ENCODE measurements around the gene GANC.

Gene GANC

DNA sequence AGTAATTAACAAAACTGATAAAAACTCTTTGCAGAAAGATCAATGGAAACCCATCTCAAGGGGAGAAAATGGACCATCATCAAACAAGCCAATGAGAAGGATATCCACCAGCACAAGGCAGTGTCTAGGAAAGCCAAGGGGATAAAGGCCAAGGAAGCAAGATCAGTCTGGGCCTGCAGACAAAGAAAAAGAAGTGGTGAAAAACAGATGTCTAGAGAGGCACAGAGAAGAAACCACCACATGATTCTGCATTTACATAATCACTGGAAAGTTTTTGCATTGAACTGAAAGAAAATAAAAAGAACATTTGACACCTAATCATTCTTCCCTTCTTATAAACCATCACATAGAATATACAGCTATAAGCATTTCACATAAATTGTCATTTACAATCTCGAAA, 41.9 kb upstream of the GANC start:
- Histone ChIP-seq H2BK120ac (ENCODE audit: low read depth, low read length) (no peak overlapping the region), H3K18ac (ENCODE audit: low read length) (no peak overlapping the region), H3K4me2 (ENCODE audit: insufficient read depth, low read length, poor library complexity, severe bottlenecking) (no peak overlapping the region), H3K27ac (replicated peaks; ENCODE audit: low read length) (no peak overlapping the region), H3K79me1 (ENCODE audit: low read depth, low read length) (no peaks in the 10 kb centered on the region), H3K4ac (ENCODE audit: low read length) (no peak overlapping the region), H3K27me3 (ENCODE audit: control insufficient read depth in 3 of 3, insufficient read depth in 3 of 3, low read depth in 1 of 3, low read length in 3 of 3) (no peaks in the 10 kb centered on the region), H4K8ac (ENCODE audit: low read depth, low read length) (no peak overlapping the region), H2BK15ac (ENCODE audit: low read length) (no peak overlapping the region), H3K9me3 (replicated peaks in 1 of 2; ENCODE audit: control insufficient read depth in 2 of 2, insufficient read depth in 1 of 2, low read depth in 1 of 2, low read length in 2 of 2) (no peaks in the 10 kb centered on the region), H3K36me3 (replicated peaks in 1 of 2; ENCODE audit: control insufficient read depth in 2 of 2, insufficient read depth in 2 of 2, low read length in 2 of 2) (peaks cover 7 to 97% of the 10 kb centered on the region in 2 donors), H3K9ac (ENCODE audit: low read depth, low read length, poor library complexity) (no peak overlapping the region), H3K4me1 (ENCODE audit: control insufficient read depth in 2 of 2, insufficient read depth in 1 of 2, low read depth in 1 of 2, low read length in 2 of 2) (no peaks in the 10 kb centered on the region), H2BK12ac (ENCODE audit: low read length) (no peak overlapping the region), H3K23ac (ENCODE audit: low read depth, low read length, poor library complexity) (no peak overlapping the region), H3K14ac (ENCODE audit: low read length) (no peak overlapping the region), H2BK5ac (ENCODE audit: low read length) (no peak overlapping the region), H4K91ac (ENCODE audit: low read depth, low read length, poor library complexity) (no peak overlapping the region), H2AK5ac (ENCODE audit: low read depth, low read length) (no peak overlapping the region), H2AFZ (ENCODE audit: low read length) (no peak overlapping the region), H3K4me3 (ENCODE audit: low read length in 2 of 2) (no peak overlapping the region)
- no CpG with 5 or more reads among the region's 1 CpG for WGBS, 2 donors (ENCODE audit: extremely low coverage in 2 of 2, insufficient read length in 2 of 2, insufficient replicate concordance in 1 of 2)
- DNase-seq (ENCODE audit: low spot score) = no peak

DNA sequence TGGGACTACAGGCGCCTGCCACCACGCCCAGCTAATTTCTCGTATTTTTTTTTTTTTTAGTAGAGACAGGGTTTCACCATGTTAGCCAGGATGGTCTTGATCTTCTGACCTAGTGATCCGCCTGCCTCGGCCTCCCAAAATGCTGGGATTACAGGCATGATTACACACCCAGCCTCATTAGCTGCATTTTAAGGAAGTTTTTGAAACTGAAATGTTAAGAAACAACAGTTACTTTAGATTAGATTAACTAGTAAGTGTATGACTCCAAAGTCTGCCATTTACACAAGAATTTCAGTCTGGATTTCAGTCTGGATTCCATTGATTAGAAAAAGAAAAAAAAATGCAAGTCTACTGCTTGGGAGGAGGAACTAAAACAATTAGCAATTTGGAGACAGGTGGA, 40.4 kb upstream of the GANC start:
- Histone ChIP-seq H3K79me1 (ENCODE audit: low read depth, low read length) (no peaks in the 10 kb centered on the region), H3K9me3 (replicated peaks in 1 of 2; ENCODE audit: control insufficient read depth in 2 of 2, insufficient read depth in 1 of 2, low read depth in 1 of 2, low read length in 2 of 2) (no peaks in the 10 kb centered on the region), H2AFZ (ENCODE audit: low read length) (no peak overlapping the region), H3K4me2 (ENCODE audit: insufficient read depth, low read length, poor library complexity, severe bottlenecking) (no peak overlapping the region), H3K4me1 (ENCODE audit: control insufficient read depth in 2 of 2, insufficient read depth in 1 of 2, low read depth in 1 of 2, low read length in 2 of 2) (no peaks in the 10 kb centered on the region), H3K4ac (ENCODE audit: low read length) (no peak overlapping the region), H3K36me3 (replicated peaks in 1 of 2; ENCODE audit: control insufficient read depth in 2 of 2, insufficient read depth in 2 of 2, low read length in 2 of 2) (peaks cover 6 to 97% of the 10 kb centered on the region in 2 donors), H2BK120ac (ENCODE audit: low read depth, low read length) (no peak overlapping the region), H2BK15ac (ENCODE audit: low read length) (no peak overlapping the region), H3K9ac (ENCODE audit: low read depth, low read length, poor library complexity) (no peak overlapping the region), H4K91ac (ENCODE audit: low read depth, low read length, poor library complexity) (no peak overlapping the region), H2BK5ac (ENCODE audit: low read length) (no peak overlapping the region), H2BK12ac (ENCODE audit: low read length) (no peak overlapping the region), H3K18ac (ENCODE audit: low read length) (no peak overlapping the region), H3K27ac (replicated peaks; ENCODE audit: low read length) (no peak overlapping the region), H3K27me3 (ENCODE audit: control insufficient read depth in 3 of 3, insufficient read depth in 3 of 3, low read depth in 1 of 3, low read length in 3 of 3) (no peaks in the 10 kb centered on the region), H3K4me3 (ENCODE audit: low read length in 2 of 2) (no peak overlapping the region), H4K8ac (ENCODE audit: low read depth, low read length) (no peak overlapping the region), H3K23ac (ENCODE audit: low read depth, low read length, poor library complexity) (no peak overlapping the region), H3K14ac (ENCODE audit: low read length) (no peak overlapping the region), H2AK5ac (ENCODE audit: low read depth, low read length) (no peak overlapping the region)
- no CpG with 5 or more reads among the region's 5 CpGs for WGBS, 2 donors (ENCODE audit: extremely low coverage in 2 of 2, insufficient read length in 2 of 2, insufficient replicate concordance in 1 of 2)
- DNase-seq (ENCODE audit: low spot score) = no peak

DNA sequence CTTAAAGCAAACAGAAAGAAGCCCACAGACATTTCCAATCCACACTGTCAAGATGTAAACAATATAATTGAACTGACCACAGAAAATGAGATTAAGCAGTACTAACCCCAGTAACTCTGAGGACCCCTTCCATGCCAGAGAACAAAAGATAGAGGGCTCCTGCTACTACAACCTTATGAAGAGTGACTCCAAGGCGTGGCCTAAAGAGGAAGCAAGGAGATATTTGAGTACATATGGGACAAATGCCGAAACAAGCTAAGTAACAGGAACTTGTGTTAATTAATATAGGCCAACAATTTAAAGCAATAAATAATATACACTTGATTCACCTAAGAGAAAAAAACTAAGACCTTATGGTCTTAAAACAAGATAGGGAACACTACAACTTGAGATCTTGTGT, 39.9 kb upstream of the GANC start:
- Histone ChIP-seq H4K8ac (ENCODE audit: low read depth, low read length) (no peak overlapping the region), H3K23ac (ENCODE audit: low read depth, low read length, poor library complexity) (no peak overlapping the region), H2BK120ac (ENCODE audit: low read depth, low read length) (no peak overlapping the region), H3K9ac (ENCODE audit: low read depth, low read length, poor library complexity) (no peak overlapping the region), H4K91ac (ENCODE audit: low read depth, low read length, poor library complexity) (no peak overlapping the region), H2BK5ac (ENCODE audit: low read length) (no peak overlapping the region), H3K4me3 (ENCODE audit: low read length in 2 of 2) (no peak overlapping the region), H2BK12ac (ENCODE audit: low read length) (no peak overlapping the region), H3K36me3 (replicated peaks in 1 of 2; ENCODE audit: control insufficient read depth in 2 of 2, insufficient read depth in 2 of 2, low read length in 2 of 2) (peaks cover 7 to 97% of the 10 kb centered on the region in 2 donors), H3K79me1 (ENCODE audit: low read depth, low read length) (no peaks in the 10 kb centered on the region), H2AFZ (ENCODE audit: low read length) (no peak overlapping the region), H3K4ac (ENCODE audit: low read length) (no peak overlapping the region), H3K9me3 (replicated peaks in 1 of 2; ENCODE audit: control insufficient read depth in 2 of 2, insufficient read depth in 1 of 2, low read depth in 1 of 2, low read length in 2 of 2) (no peaks in the 10 kb centered on the region), H3K4me1 (ENCODE audit: control insufficient read depth in 2 of 2, insufficient read depth in 1 of 2, low read depth in 1 of 2, low read length in 2 of 2) (no peaks in the 10 kb centered on the region), H3K18ac (ENCODE audit: low read length) (no peak overlapping the region), H3K4me2 (ENCODE audit: insufficient read depth, low read length, poor library complexity, severe bottlenecking) (no peak overlapping the region), H2BK15ac (ENCODE audit: low read length) (no peak overlapping the region), H3K27me3 (ENCODE audit: control insufficient read depth in 3 of 3, insufficient read depth in 3 of 3, low read depth in 1 of 3, low read length in 3 of 3) (no peaks in the 10 kb centered on the region), H3K14ac (ENCODE audit: low read length) (no peak overlapping the region), H2AK5ac (ENCODE audit: low read depth, low read length) (no peak overlapping the region), H3K27ac (replicated peaks; ENCODE audit: low read length) (no peak overlapping the region)
- WGBS, 2 donors (ENCODE audit: extremely low coverage in 2 of 2, insufficient read length in 2 of 2, insufficient replicate concordance in 1 of 2) = no CpG with 5 or more reads among the region's 2 CpGs
- DNase-seq (ENCODE audit: low spot score) = no peak

DNA sequence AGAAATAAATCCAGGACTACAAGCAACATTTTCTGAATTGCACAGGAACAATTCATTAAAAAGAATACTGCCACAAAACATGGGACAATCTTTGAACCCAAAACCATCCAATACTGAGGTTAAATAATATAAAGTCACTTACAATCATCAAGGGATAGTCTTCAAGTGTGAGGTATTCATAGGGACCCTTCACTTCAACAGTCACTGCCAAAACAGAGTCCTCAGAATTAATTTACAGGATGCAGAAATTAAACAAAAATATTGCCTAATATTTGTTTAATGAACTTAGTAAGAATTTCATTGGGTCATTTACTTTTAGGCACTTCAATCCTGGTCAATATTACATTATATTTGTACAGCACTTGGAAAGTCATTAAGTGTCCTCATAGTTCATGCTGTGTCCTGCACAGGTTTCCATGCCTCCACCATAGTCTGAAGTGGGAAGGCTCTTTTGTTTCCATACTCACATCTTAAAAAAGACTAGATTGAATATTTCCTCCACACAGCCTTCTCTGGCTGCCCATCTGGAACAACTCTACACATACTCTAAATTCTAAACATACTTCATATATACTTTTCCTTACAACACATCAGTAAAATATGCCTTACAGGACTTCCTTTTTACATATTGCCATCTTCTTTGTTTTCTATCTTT, 33.3 kb upstream of the GANC start:
- Histone ChIP-seq H3K4ac (ENCODE audit: low read length) (no peak overlapping the region), H2AFZ (ENCODE audit: low read length) (no peak overlapping the region), H3K4me2 (ENCODE audit: insufficient read depth, low read length, poor library complexity, severe bottlenecking) (no peak overlapping the region), H3K9ac (ENCODE audit: low read depth, low read length, poor library complexity) (no peak overlapping the region), H3K4me3 (ENCODE audit: low read length in 2 of 2) (no peak overlapping the region), H2BK15ac (ENCODE audit: low read length) (no peak overlapping the region), H3K9me3 (replicated peaks in 1 of 2; ENCODE audit: control insufficient read depth in 2 of 2, insufficient read depth in 1 of 2, low read depth in 1 of 2, low read length in 2 of 2) (no peaks in the 10 kb centered on the region), H4K91ac (ENCODE audit: low read depth, low read length, poor library complexity) (no peak overlapping the region), H3K4me1 (ENCODE audit: control insufficient read depth in 2 of 2, insufficient read depth in 1 of 2, low read depth in 1 of 2, low read length in 2 of 2) (no peaks in the 10 kb centered on the region), H2BK12ac (ENCODE audit: low read length) (no peak overlapping the region), H3K14ac (ENCODE audit: low read length) (no peak overlapping the region), H3K79me1 (ENCODE audit: low read depth, low read length) (no peaks in the 10 kb centered on the region), H2BK120ac (ENCODE audit: low read depth, low read length) (no peak overlapping the region), H3K27me3 (ENCODE audit: control insufficient read depth in 3 of 3, insufficient read depth in 3 of 3, low read depth in 1 of 3, low read length in 3 of 3) (no peaks in the 10 kb centered on the region), H3K27ac (replicated peaks; ENCODE audit: low read length) (no peak overlapping the region), H3K36me3 (replicated peaks in 1 of 2; ENCODE audit: control insufficient read depth in 2 of 2, insufficient read depth in 2 of 2, low read length in 2 of 2) (peaks cover 9 to 89% of the 10 kb centered on the region in 2 donors), H2BK5ac (ENCODE audit: low read length) (no peak overlapping the region), H4K8ac (ENCODE audit: low read depth, low read length) (no peak overlapping the region), H3K18ac (ENCODE audit: low read length) (no peak overlapping the region), H2AK5ac (ENCODE audit: low read depth, low read length) (no peak overlapping the region), H3K23ac (ENCODE audit: low read depth, low read length, poor library complexity) (no peak overlapping the region)
- DNase-seq (ENCODE audit: low spot score) = no peak

Measured in neuronal stem cell (in vitro differentiated cells).